Neural cell (in vitro differentiated cells): Measurements from ENCODE around the gene VWA7. TPM values are rescaled to one million over a fixed set of nuclear protein-coding genes. Genes with fewer than 3 reads are reported as not detected.

ENCODE experiments used
- H2AFZ ChIP-seq: fragments of 200-600, 300-800 bp; sonication (generic), shearing (Covaris generic); 2 replicates; pipeline ENCODE4 v1.6.0; 2014; ENCODE audit warnings: low read depth, mild to moderate bottlenecking, antibody characterized with exemption, low read length, moderate library complexity
- H3F3A ChIP-seq: fragments of 200-600 bp; shearing (Covaris generic); 2 replicates; pipeline ENCODE4 v1.6.1; 2016; ENCODE audit warnings: mild to moderate bottlenecking, moderate library complexity, mixed read lengths, antibody characterized with exemption, low read length; ENCODE audit not compliant: insufficient read depth, poor library complexity, severe bottlenecking
- H3K27ac ChIP-seq: fragments of 200-600, 300-800 bp; sonication (generic), shearing (Covaris generic); 2 replicates; pipeline ENCODE4 v1.5.1; 2014; ENCODE audit warnings: mild to moderate bottlenecking, low read length, moderate library complexity
- H3K27me3 ChIP-seq: fragments of 300-800, 200-600 bp; sonication (generic), shearing (Covaris generic); 2 replicates; pipeline ENCODE4 v1.6.0; 2014; ENCODE audit warnings: mild to moderate bottlenecking, low read depth, low read length, moderate library complexity; ENCODE audit not compliant: insufficient read depth
- H3K36me3 ChIP-seq: fragments of 300-800, 200-600 bp; sonication (generic), shearing (Covaris generic); 2 replicates; pipeline ENCODE4 v1.5.1; 2014; ENCODE audit warnings: mild to moderate bottlenecking, antibody characterized with exemption, low read length, moderate library complexity; ENCODE audit not compliant: insufficient read depth
- H3K4me2 ChIP-seq: fragments of 300-800, 200-600 bp; sonication (generic), shearing (Covaris generic); 2 replicates; pipeline ENCODE4 v1.6.0; 2014; ENCODE audit warnings: mild to moderate bottlenecking, low read length
- H3K4me3 ChIP-seq: fragments of 300-800, 200-600 bp; sonication (generic), shearing (Covaris generic); 2 replicates; pipeline ENCODE4 v1.5.1; 2014; ENCODE audit warnings: mild to moderate bottlenecking, low read length, moderate library complexity
- H3K79me2 ChIP-seq: fragments of 200-600 bp; shearing (Covaris generic); replicated peaks from 2 replicates; pipeline ENCODE4 v1.6.0; 2014; ENCODE audit warnings: mild to moderate bottlenecking, low read length, moderate library complexity; ENCODE audit not compliant: insufficient read depth
- H3K9ac ChIP-seq: fragments of 300-800, 200-600 bp; sonication (generic), shearing (Covaris generic); 2 replicates; pipeline ENCODE4 v1.6.1; 2016; ENCODE audit warnings: mild to moderate bottlenecking, low read length, mixed read lengths
- H3K9me2 ChIP-seq: fragments of 200-600 bp; shearing (Covaris generic); 2 replicates; pipeline ENCODE4 v1.6.1; 2016; ENCODE audit warnings: mild to moderate bottlenecking, low read length, mixed read lengths; ENCODE audit not compliant: insufficient read depth
- H3K9me3 ChIP-seq: fragments of 200-600, 300-800 bp; sonication (generic), shearing (Covaris generic); 2 replicates; pipeline ENCODE4 v1.6.1; 2016; ENCODE audit warnings: mild to moderate bottlenecking, mixed run types, low read length, moderate library complexity, mixed read lengths
- H4K20me1 ChIP-seq: fragments of 200-600 bp; shearing (Covaris generic); 2 replicates; pipeline ENCODE4 v1.6.1; 2016; ENCODE audit warnings: mild to moderate bottlenecking, mixed run types; ENCODE audit not compliant: insufficient read depth
- CTCF ChIP-seq: fragments of 450-650 bp; IDR thresholded peaks from 2 replicates; pipeline ENCODE4 v1.5.1; 2014; ENCODE audit warnings: antibody characterized with exemption, mild to moderate bottlenecking, moderate library complexity; ENCODE audit not compliant: poor library complexity, severe bottlenecking
- EZH2 ChIP-seq: fragments of 200-600, 300-800 bp; shearing (Covaris generic), sonication (generic); IDR thresholded peaks from 2 replicates; pipeline ENCODE4 v1.6.1; 2014; ENCODE audit warnings: antibody characterized with exemption, low read length, borderline replicate concordance, mild to moderate bottlenecking; ENCODE audit not compliant: insufficient read depth, poor library complexity, severe bottlenecking
- MXI1 ChIP-seq: fragments of 450-650 bp; conservative IDR thresholded peaks from 2 replicates; pipeline ENCODE4 v1.6.1; 2014; ENCODE audit warnings: antibody characterized with exemption, mild to moderate bottlenecking; ENCODE audit not compliant: poor library complexity, severe bottlenecking
- POLR2AphosphoS5 ChIP-seq: IDR thresholded peaks from 2 replicates; pipeline ENCODE4 v1.6.1; 2012
- RAD21 ChIP-seq: fragments of 450-650 bp; conservative IDR thresholded peaks from 2 replicates; pipeline ENCODE4 v1.6.1; 2014; ENCODE audit warnings: antibody characterized with exemption, mild to moderate bottlenecking, moderate library complexity
- REST ChIP-seq: IDR thresholded peaks from 2 replicates; pipeline ENCODE4 v1.6.1; 2012; ENCODE audit warnings: borderline replicate concordance
- SMC3 ChIP-seq: fragments of 450-650 bp; conservative IDR thresholded peaks from 2 replicates; pipeline ENCODE4 v1.6.1; 2014; ENCODE audit warnings: antibody characterized with exemption, mild to moderate bottlenecking, moderate library complexity; ENCODE audit not compliant: poor library complexity
- polyA plus RNA-seq: library from polyadenylated mRNA; depleted of rRNA; stranded (reverse); fragments of >200 nt; gene quantifications from 2 replicates; pipeline ENCODE4 v1.2.3, GENCODE V29; 2014

Gene VWA7
- polyA plus RNA-seq, 1 donor from 2014 or later, result 5.3 TPM

GRCh38 chr6:31739639-31740396 lies 37.3 kb downstream of the VWA7 start, which contains the start of gene MSH5:
TSS of gene MSH5 (plus strand) at chr6:31740005. CDS start at chr6:31740467, 462 bp downstream.
- Histone ChIP-seq H3K27me3 (no peaks in the 10 kb centered on the region), H3K4me3 (peak within 1 kb of the TSS; percentile 66), H3K9me2 (no peaks in the 10 kb centered on the region), H3F3A (no peaks in the 10 kb centered on the region), H4K20me1 (no peaks in the 10 kb centered on the region), H3K9ac (peak within 1 kb of the TSS; percentile 25), H3K27ac (no peak within 1 kb of the TSS), H3K9me3 (no peaks in the 10 kb centered on the region), H3K4me2 (peak within 1 kb of the TSS; percentile 60), H3K79me2 (no peaks in the 10 kb centered on the region), H2AFZ (peak within 1 kb of the TSS; percentile 42), H3K36me3 (no peaks in the 10 kb centered on the region)
- no peak for TF ChIP-seq EZH2
- TF ChIP-seq RAD21, result no peak
- no peak for TF ChIP-seq REST
- no peak for TF ChIP-seq SMC3
- peak; percentile 85 for TF ChIP-seq MXI1
- no peak for TF ChIP-seq CTCF
- TF ChIP-seq POLR2AphosphoS5, result peak; percentile 18

GRCh38 chr6:31737991-31738979 lies 38.8 kb downstream of the VWA7 start:
- Histone ChIP-seq H3K27ac (no peak overlapping the region), H3K4me3 (no peak overlapping the region), H3K9ac (no peak overlapping the region), H3K9me3 (no peaks in the 10 kb centered on the region), H3K36me3 (no peaks in the 10 kb centered on the region), H3K9me2 (no peaks in the 10 kb centered on the region), H3K79me2 (no peaks in the 10 kb centered on the region), H3F3A (no peaks in the 10 kb centered on the region), H4K20me1 (no peaks in the 10 kb centered on the region), H2AFZ (no peak overlapping the region), H3K27me3 (no peaks in the 10 kb centered on the region), H3K4me2 (no peak overlapping the region)
- peak; percentile 24 for TF ChIP-seq CTCF
- no peak for TF ChIP-seq SMC3
